ENCODE data around the gene NUDC.

The NUDC gene

GRCh38 chr1:26991310-26992116, 70.0 kb downstream of the NUDC start:
- DNase-seq: no peak

- DNase-seq: no peak
Measured at GRCh38 chr1:26993237-26994019, 71.9 kb downstream of the NUDC start, which contains the start of gene TRNP1. Gene TRNP1 (plus strand): TSS chr1:26993692. CDS start chr1:26993787, 95 bp downstream.

GRCh38 chr1:26994020-26994786, 72.7 kb downstream of the NUDC start:
- DNase-seq: no peak

GRCh38 chr1:26994787-26995517, 73.4 kb downstream of the NUDC start:
- no peak for DNase-seq

GRCh38 chr1:26996024-26996423, 74.5 kb downstream of the NUDC start:
- DNase-seq: no peak

All from NCI-H1436 treated with DMSO at 0.1 percent for 48 hours (cell line).